Heart left ventricle (tissue), 16 donors: ENCODE measurements around the gene KDM4B. TPM values are rescaled to one million over a fixed set of nuclear protein-coding genes. Genes with fewer than 3 reads are reported as not detected.
"Not testable (repeated sequence)": the region's sequence is repeated elsewhere in the genome, so short reads cannot be mapped to it uniquely, and the experiment has no call there.

Experiments
- ATAC-seq, 4 donors: fragments of 200-7000 bp; cut with Tn5 transposase; one replicate each; pipeline ENCODE4 v1.9.1; 2020 to 2022; ENCODE audit warnings: moderate library complexity in 4 of 4, mild to moderate bottlenecking in 3 of 4, moderate number of reproducible peaks in 1 of 4
- DNase-seq, 5 donors: peaks; one replicate each; pipeline ENCODE4 v3.0.0-alpha.2; 2020
- H3K27ac ChIP-seq, 12 donors: fragments of 200-600 bp; sonication (generic) in 4 of 12; one replicate each; pipeline versions ENCODE4 v1.5.0 to v1.8.0; 2016 to 2022; ENCODE audit warnings: mild to moderate bottlenecking in 2 of 12
- H3K27me3 ChIP-seq, 9 donors: fragments of 200-600 bp; sonication (generic) in 2 of 9; one replicate each; pipeline versions ENCODE4 v1.5.1 to v1.8.0; 2016 to 2022; ENCODE audit warnings: mild to moderate bottlenecking in 3 of 9
- H3K36me3 ChIP-seq, 9 donors: fragments of 200-600 bp; sonication (generic) in 2 of 9; one replicate each; pipeline versions ENCODE4 v1.5.0 to v1.8.0; 2018 to 2022; ENCODE audit warnings: mild to moderate bottlenecking in 2 of 9
- H3K4me1 ChIP-seq, 12 donors: fragments of 200-600 bp; sonication (generic) in 4 of 12; one replicate each; pipeline versions ENCODE4 v1.5.0 to v1.8.0; 2016 to 2022; ENCODE audit warnings: mild to moderate bottlenecking in 3 of 12
- H3K4me3 ChIP-seq, 12 donors: fragments of 200-600 bp; sonication (generic) in 4 of 12; one replicate each; pipeline versions ENCODE4 v1.5.0 to v1.8.0; 2017 to 2022; ENCODE audit warnings: mild to moderate bottlenecking in 9 of 12, moderate library complexity in 4 of 12
- H3K9me3 ChIP-seq, 12 donors: fragments of 200-600 bp; sonication (generic) in 4 of 12; one replicate each; pipeline versions ENCODE4 v1.5.0 to v1.8.0; 2016 to 2022; ENCODE audit warnings: mild to moderate bottlenecking in 1 of 12
- POLR2A ChIP-seq, 2 donors: fragments of 450-650 bp; IDR thresholded peaks; one replicate each; pipeline ENCODE4 v1.6.1; 2017; ENCODE audit warnings: antibody characterized with exemption in 2 of 2, mild to moderate bottlenecking in 2 of 2, moderate library complexity in 2 of 2
- WGBS, 4 donors: extraction: QIAGEN DNeasy Blood & Tissue Kit in 2 of 4; methylation state at CpG; one replicate each; pipeline versions ENCODE4 v1.1.5 to v1.1.7; 2013 to 2018; 5-methylcytosine and 5-hydroxymethylcytosine counted together
- intact Hi-C, 10 donors: fragments of 100-400 bp; cut with DNase I; formaldehyde crosslinking; loops; one replicate each; pipeline versions ENCODE4 v1.11.1 to v1.14.2; 2022
- polyA plus RNA-seq, 2 donors: library from polyadenylated mRNA; stranded (reverse); fragments of 200-250 nt; gene quantifications; one replicate each; pipeline ENCODE4 v1.2.3, GENCODE V29; 2013
- total RNA-seq, 9 donors: library from RNA; depleted of rRNA in 2 of 9; stranded (reverse); fragments of >200 nt in 2 of 9; fragmentation: NEBNext Ultra II Directional in 3 of 9; extraction: Animal tissue kit (Norgen Biotek cat#: 25700) in 3 of 9; gene quantifications; one replicate each; pipeline versions ENCODE4 v1.1.0 to v1.2.4, GENCODE V29; 2016 to 2023
- TF ChIP-seq, protein P1 (sequence below), 12 donors: fragments of 200-600 bp; sonication (generic) in 4 of 12; IDR thresholded peaks; one replicate each; pipeline versions ENCODE4 v1.5.0 to v1.8.0; 2018 to 2022; ENCODE audit warnings: antibody characterized with exemption in 12 of 12, mild to moderate bottlenecking in 5 of 12
- donor health status: ischemic (EF 13 %, LVEDD 7.1; RV severe dilation, severe dysfunction).
- donor health status: healthy with polysubstance abuse.
- donor health status: DM: no; HTN: yes; CAD: no.
- donor health status: DM: no; HTN: no; CAD: no.
- donor health status: ischemic (EF 25% LVEDD 6.9; RV normal size, moderate dysfunction).
- donor health status: ischemic (EF 25% LVEDD 5.7; RV mildly dilated, moderate dysfunction).
- donor health status: healthy.
- donor health status: DM: yes; HTN: yes; CAD: no.
- donor health status: ischemic (EF 35%, LVEDD 5.7; RV mildly dilated, moderate dysfunction).
- donor health status: nonischemic (EF 11% LVEDD 7.7; RV severe dilation, severe dysfunction).
- donor health status: DM: yes; HTN: yes; CAD: no.
- donor health status: PGD.
- donor health status: ischemic (EF 29% LVEDD 5.4; RV normal size, mild dysfunction).
- donor health status: nonischemic (EF 23%, LVEDD 6.1; RV moderate dilation, normal function).

The KDM4B gene
- total and polyA plus RNA-seq, 11 donors = 21.5 to 36.5 (median 27.2) TPM

- 57 to 73% (median 63%) methylated on average over 14 of the region's 14 CpGs for WGBS, 4 donors
- ATAC-seq = no peak
- H3K36me3 ChIP-seq = peaks cover 0 to 3% (median 0%) of the 10 kb centered on the region in 9 donors
- H3K27me3 ChIP-seq = no peaks in the 10 kb centered on the region
- H3K4me3 ChIP-seq = no peak overlapping the region
- peaks cover 10 to 99% (median 65%) of the 10 kb centered on the region in 12 donors for H3K4me1 ChIP-seq
- H3K9me3 ChIP-seq = no peaks in the 10 kb centered on the region
- H3K27ac ChIP-seq = peak overlapping the region in 5 of 12 donors; percentile 23 to 86 (median 77)
- TF ChIP-seq, protein P1, sequence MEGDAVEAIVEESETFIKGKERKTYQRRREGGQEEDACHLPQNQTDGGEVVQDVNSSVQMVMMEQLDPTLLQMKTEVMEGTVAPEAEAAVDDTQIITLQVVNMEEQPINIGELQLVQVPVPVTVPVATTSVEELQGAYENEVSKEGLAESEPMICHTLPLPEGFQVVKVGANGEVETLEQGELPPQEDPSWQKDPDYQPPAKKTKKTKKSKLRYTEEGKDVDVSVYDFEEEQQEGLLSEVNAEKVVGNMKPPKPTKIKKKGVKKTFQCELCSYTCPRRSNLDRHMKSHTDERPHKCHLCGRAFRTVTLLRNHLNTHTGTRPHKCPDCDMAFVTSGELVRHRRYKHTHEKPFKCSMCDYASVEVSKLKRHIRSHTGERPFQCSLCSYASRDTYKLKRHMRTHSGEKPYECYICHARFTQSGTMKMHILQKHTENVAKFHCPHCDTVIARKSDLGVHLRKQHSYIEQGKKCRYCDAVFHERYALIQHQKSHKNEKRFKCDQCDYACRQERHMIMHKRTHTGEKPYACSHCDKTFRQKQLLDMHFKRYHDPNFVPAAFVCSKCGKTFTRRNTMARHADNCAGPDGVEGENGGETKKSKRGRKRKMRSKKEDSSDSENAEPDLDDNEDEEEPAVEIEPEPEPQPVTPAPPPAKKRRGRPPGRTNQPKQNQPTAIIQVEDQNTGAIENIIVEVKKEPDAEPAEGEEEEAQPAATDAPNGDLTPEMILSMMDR (IDR thresholded peaks at IDR 0.05) = no peak
- no peak for TF ChIP-seq POLR2A (IDR thresholded peaks at IDR 0.05)
- DNase-seq = no peak
- intact Hi-C loops = loop anchor here in 7 of 10 donors (5.0 to 10.0 kb wide), 4 partner anchors 42 to 57 kb away; no protein-coding TSS in a partner anchor
Observed at GRCh38 chr19:4974880-4975469, 6.1 kb downstream of the KDM4B start.

DNA sequence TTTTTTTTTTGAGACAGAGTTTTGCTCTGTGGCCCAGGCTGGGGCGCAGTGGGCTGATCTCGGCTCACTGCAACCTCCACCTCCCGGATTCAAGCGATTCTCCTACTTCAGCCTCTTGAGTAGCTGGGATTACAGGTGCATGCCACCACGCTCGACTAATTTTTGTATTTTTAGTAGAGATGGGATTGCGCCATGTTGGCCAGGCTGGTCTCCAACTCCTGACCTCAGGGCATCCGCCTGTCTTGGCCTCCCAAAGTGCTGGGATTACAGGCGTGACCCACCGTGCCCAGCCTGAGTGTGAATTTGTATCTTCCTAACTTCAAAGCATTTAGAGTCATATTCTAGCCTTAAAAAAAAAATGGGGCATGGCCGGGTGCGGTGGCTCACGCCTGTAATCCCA, 6.7 kb downstream of the KDM4B start:
- WGBS, 4 donors = 91 to 95% (median 94%) methylated on average over 13 of the region's 13 CpGs
- not testable (repeated sequence) for ATAC-seq, H3K4me3 ChIP-seq, DNase-seq, H3K27me3 ChIP-seq, H3K36me3 ChIP-seq, H3K9me3 ChIP-seq
- Histone ChIP-seq H3K4me1 (peaks cover 10 to 95% (median 59%) of the 10 kb centered on the region in 12 donors), H3K27ac (peak overlapping the region in 7 of 12 donors; percentile 65 to 86 (median 75))
- intact Hi-C loops = loop anchor here in 3 of 10 donors (10.0 kb wide), 1 partner anchor 49 kb away; no protein-coding TSS in a partner anchor

DNA sequence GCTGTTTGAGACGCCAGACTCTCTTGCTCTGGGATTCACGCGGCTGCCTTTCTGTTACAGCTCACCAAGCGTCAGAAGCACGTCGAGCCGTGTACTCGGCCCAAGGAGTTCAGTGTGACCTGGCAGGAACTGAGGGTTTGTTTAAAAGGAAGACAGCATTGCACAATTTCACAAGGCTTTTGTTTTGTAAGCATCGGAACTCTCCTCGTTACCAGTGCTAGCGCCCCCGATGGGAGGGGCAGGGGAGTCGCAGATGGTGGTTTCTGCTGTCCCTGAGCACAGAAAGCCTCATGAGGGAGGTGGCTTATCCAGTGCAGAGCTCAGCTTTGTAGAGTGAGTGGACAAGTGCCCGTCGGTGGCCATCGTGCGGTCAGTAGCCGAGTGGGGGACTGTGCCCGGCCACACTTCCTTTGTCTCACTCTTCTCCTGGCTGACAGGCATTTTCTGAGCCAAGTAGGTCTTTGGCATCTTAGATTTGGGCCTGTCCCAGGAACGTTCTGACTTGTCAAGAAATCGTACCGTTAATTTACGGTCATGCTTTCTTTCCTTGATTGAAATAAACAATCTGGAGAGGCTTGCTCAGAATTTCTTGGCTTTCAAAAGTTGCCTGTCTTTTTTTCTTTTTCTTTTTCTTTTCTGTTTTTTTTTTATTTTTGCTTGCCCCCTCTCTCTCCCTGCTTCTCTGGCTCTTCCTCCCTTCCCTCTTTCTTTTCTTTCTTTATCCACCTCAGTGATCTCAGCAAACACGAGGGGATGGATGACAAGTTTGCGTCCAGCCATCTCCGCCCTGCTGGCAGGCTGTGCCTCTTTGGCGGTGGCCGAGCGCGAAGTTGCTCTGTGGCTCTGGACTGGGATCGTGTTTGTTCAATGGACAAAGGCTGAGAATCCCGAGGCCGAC, 7.7 kb downstream of the KDM4B start:
- DNase-seq = peak; percentile 47 to 86 (median 76)
- intact Hi-C loops = loop anchor here in 3 of 10 donors (10.0 kb wide), 1 partner anchor 48 kb away; no protein-coding TSS in a partner anchor
- Histone ChIP-seq H3K9me3 (no peaks in the 10 kb centered on the region), H3K27ac (peak overlapping the region; percentile 60 to 86 (median 71)), H3K4me3 (peak overlapping the region in 8 of 12 donors; percentile 1 to 22 (median 16)), H3K27me3 (no peaks in the 10 kb centered on the region), H3K36me3 (peaks cover 0 to 3% (median 0%) of the 10 kb centered on the region in 9 donors), H3K4me1 (peaks cover 10 to 95% (median 51%) of the 10 kb centered on the region in 12 donors)
- TF ChIP-seq POLR2A (IDR thresholded peaks at IDR 0.05) = peak in 1 of 2 donors; percentile 25
- TF ChIP-seq, protein P1 (IDR thresholded peaks at IDR 0.05) = peak in 8 of 12 donors; percentile 18 to 49 (median 28)
- ATAC-seq = peak; percentile 62 to 80 (median 78)
- 35 to 48% (median 40%) methylated on average over 33 of the region's 33 CpGs for WGBS, 4 donors

GRCh38 chr19:4977299-4978174, 8.6 kb downstream of the KDM4B start:
- peak overlapping the region; percentile 60 to 86 (median 71) for H3K27ac ChIP-seq
- H3K4me1 ChIP-seq = peaks cover 10 to 87% (median 43%) of the 10 kb centered on the region in 12 donors
- 48 to 60% (median 53%) methylated on average over 19 to 36 of the region's 36 CpGs for whole genome bisulfite sequencing, 4 donors
- peaks cover 0 to 3% (median 0%) of the 10 kb centered on the region in 9 donors for H3K36me3 ChIP-seq
- peak in 3 of 5 donors; percentile 65 to 74 (median 69) for DNase-seq
- H3K27me3 ChIP-seq = no peaks in the 10 kb centered on the region
- peak overlapping the region in 4 of 12 donors; percentile 4 to 19 (median 11) for H3K4me3 ChIP-seq
- no peaks in the 10 kb centered on the region for H3K9me3 ChIP-seq
- intact Hi-C loops = loop anchor here in 3 of 10 donors (10.0 kb wide), 1 partner anchor 47 kb away; no protein-coding TSS in a partner anchor
- peak; percentile 5 to 49 (median 30) for ATAC-seq
- TF ChIP-seq, protein P1 (IDR thresholded peaks at IDR 0.05) = no peak
- TF ChIP-seq POLR2A (IDR thresholded peaks at IDR 0.05) = no peak
